ENCODE measurements around the gene EIF4A3. TPM values are rescaled to one million over a fixed set of nuclear protein-coding genes. Genes with fewer than 3 reads are reported as not detected.
A peak's percentile ranks its signal among the peaks of the same experiment; 100 is the strongest.

Gene EIF4A3
- total and polyA plus RNA-seq, 9 of the 15 experiments (the other 6 are each of a cell fraction or from before 2014, with no cell fraction given): 62.7 to 171 (median 127) TPM

DNA sequence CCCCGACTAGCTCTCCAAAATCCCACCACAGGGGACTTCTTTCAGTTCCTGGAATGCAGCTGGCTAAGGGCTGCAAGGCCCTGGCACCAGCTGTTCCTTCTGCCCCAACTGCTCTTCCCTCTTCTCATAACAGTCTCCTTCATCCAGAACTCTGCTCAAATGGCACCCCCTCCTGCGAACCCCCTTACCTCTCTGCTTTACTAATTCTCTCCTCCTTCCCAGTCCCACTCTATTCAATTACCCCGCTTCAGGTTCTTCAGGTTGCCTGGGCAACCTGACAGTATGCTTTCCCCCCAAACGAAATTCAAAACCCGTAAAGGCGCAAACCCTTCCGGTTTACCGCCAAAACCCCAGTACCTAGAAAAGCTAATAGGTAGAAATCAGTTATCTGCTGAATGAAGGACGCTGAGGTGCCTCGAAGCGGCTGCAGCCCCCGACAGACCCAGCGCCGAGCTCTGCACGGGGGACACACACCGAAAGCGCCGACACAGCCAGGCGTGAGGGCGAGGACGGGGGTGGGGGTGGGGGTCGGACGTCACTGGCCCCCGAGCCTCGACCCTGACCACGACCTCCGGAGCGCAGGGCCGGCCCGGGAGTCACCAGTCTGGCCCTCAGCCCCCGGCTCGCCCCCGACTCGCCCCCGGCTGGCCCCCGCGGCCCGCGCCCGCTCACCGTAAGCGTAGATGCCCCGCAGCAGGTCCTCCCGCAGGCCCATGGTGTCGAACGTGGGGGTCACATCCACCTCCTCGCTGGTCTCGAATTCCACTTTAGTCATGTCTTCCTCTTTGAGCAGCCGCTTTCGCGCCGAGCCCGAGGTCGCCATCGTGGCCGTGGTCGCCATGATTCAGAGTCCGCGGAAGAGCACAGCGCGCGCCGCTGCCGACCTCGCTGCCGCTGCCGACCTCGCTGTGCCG, 550 bp downstream of the EIF4A3 start (continued):
- TF ChIP-seq, protein P1, sequence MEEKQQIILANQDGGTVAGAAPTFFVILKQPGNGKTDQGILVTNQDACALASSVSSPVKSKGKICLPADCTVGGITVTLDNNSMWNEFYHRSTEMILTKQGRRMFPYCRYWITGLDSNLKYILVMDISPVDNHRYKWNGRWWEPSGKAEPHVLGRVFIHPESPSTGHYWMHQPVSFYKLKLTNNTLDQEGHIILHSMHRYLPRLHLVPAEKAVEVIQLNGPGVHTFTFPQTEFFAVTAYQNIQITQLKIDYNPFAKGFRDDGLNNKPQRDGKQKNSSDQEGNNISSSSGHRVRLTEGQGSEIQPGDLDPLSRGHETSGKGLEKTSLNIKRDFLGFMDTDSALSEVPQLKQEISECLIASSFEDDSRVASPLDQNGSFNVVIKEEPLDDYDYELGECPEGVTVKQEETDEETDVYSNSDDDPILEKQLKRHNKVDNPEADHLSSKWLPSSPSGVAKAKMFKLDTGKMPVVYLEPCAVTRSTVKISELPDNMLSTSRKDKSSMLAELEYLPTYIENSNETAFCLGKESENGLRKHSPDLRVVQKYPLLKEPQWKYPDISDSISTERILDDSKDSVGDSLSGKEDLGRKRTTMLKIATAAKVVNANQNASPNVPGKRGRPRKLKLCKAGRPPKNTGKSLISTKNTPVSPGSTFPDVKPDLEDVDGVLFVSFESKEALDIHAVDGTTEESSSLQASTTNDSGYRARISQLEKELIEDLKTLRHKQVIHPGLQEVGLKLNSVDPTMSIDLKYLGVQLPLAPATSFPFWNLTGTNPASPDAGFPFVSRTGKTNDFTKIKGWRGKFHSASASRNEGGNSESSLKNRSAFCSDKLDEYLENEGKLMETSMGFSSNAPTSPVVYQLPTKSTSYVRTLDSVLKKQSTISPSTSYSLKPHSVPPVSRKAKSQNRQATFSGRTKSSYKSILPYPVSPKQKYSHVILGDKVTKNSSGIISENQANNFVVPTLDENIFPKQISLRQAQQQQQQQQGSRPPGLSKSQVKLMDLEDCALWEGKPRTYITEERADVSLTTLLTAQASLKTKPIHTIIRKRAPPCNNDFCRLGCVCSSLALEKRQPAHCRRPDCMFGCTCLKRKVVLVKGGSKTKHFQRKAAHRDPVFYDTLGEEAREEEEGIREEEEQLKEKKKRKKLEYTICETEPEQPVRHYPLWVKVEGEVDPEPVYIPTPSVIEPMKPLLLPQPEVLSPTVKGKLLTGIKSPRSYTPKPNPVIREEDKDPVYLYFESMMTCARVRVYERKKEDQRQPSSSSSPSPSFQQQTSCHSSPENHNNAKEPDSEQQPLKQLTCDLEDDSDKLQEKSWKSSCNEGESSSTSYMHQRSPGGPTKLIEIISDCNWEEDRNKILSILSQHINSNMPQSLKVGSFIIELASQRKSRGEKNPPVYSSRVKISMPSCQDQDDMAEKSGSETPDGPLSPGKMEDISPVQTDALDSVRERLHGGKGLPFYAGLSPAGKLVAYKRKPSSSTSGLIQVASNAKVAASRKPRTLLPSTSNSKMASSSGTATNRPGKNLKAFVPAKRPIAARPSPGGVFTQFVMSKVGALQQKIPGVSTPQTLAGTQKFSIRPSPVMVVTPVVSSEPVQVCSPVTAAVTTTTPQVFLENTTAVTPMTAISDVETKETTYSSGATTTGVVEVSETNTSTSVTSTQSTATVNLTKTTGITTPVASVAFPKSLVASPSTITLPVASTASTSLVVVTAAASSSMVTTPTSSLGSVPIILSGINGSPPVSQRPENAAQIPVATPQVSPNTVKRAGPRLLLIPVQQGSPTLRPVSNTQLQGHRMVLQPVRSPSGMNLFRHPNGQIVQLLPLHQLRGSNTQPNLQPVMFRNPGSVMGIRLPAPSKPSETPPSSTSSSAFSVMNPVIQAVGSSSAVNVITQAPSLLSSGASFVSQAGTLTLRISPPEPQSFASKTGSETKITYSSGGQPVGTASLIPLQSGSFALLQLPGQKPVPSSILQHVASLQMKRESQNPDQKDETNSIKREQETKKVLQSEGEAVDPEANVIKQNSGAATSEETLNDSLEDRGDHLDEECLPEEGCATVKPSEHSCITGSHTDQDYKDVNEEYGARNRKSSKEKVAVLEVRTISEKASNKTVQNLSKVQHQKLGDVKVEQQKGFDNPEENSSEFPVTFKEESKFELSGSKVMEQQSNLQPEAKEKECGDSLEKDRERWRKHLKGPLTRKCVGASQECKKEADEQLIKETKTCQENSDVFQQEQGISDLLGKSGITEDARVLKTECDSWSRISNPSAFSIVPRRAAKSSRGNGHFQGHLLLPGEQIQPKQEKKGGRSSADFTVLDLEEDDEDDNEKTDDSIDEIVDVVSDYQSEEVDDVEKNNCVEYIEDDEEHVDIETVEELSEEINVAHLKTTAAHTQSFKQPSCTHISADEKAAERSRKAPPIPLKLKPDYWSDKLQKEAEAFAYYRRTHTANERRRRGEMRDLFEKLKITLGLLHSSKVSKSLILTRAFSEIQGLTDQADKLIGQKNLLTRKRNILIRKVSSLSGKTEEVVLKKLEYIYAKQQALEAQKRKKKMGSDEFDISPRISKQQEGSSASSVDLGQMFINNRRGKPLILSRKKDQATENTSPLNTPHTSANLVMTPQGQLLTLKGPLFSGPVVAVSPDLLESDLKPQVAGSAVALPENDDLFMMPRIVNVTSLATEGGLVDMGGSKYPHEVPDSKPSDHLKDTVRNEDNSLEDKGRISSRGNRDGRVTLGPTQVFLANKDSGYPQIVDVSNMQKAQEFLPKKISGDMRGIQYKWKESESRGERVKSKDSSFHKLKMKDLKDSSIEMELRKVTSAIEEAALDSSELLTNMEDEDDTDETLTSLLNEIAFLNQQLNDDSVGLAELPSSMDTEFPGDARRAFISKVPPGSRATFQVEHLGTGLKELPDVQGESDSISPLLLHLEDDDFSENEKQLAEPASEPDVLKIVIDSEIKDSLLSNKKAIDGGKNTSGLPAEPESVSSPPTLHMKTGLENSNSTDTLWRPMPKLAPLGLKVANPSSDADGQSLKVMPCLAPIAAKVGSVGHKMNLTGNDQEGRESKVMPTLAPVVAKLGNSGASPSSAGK (IDR thresholded peaks at IDR 0.05): no peak
- TF ChIP-seq BRCA1 (IDR thresholded peaks at IDR 0.05): no peak
- TF ChIP-seq BRCA1 (CRISPR knock-in tag; IDR thresholded peaks at IDR 0.05): 0 out of 2 replicates have a peak, but pooled peaks have one; percentile 69
- TF ChIP-seq CSDE1 (IDR thresholded peaks at IDR 0.05): no peak
- TF ChIP-seq, protein P2, sequence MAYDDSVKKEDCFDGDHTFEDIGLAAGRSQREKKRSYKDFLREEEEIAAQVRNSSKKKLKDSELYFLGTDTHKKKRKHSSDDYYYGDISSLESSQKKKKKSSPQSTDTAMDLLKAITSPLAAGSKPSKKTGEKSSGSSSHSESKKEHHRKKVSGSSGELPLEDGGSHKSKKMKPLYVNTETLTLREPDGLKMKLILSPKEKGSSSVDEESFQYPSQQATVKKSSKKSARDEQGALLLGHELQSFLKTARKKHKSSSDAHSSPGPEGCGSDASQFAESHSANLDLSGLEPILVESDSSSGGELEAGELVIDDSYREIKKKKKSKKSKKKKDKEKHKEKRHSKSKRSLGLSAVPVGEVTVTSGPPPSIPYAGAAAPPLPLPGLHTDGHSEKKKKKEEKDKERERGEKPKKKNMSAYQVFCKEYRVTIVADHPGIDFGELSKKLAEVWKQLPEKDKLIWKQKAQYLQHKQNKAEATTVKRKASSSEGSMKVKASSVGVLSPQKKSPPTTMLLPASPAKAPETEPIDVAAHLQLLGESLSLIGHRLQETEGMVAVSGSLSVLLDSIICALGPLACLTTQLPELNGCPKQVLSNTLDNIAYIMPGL (CRISPR knock-in tag; IDR thresholded peaks at IDR 0.05): peak; percentile 87; the same call in 1 of the 2 replicates
- TF ChIP-seq GTF2F1 (IDR thresholded peaks at IDR 0.05; ENCODE audit: low read depth, low read length): peak; percentile 20; the same call in 1 of the 2 replicates
- TF ChIP-seq ZSCAN29 (IDR thresholded peaks at IDR 0.05): no peak
- TF ChIP-seq, protein P3, sequence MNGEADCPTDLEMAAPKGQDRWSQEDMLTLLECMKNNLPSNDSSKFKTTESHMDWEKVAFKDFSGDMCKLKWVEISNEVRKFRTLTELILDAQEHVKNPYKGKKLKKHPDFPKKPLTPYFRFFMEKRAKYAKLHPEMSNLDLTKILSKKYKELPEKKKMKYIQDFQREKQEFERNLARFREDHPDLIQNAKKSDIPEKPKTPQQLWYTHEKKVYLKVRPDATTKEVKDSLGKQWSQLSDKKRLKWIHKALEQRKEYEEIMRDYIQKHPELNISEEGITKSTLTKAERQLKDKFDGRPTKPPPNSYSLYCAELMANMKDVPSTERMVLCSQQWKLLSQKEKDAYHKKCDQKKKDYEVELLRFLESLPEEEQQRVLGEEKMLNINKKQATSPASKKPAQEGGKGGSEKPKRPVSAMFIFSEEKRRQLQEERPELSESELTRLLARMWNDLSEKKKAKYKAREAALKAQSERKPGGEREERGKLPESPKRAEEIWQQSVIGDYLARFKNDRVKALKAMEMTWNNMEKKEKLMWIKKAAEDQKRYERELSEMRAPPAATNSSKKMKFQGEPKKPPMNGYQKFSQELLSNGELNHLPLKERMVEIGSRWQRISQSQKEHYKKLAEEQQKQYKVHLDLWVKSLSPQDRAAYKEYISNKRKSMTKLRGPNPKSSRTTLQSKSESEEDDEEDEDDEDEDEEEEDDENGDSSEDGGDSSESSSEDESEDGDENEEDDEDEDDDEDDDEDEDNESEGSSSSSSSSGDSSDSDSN (IDR thresholded peaks at IDR 0.05; ENCODE audit: borderline replicate concordance in 1 of 2, low read depth in 2 of 2, low read length in 2 of 2): no peak
- TF ChIP-seq, protein P4, sequence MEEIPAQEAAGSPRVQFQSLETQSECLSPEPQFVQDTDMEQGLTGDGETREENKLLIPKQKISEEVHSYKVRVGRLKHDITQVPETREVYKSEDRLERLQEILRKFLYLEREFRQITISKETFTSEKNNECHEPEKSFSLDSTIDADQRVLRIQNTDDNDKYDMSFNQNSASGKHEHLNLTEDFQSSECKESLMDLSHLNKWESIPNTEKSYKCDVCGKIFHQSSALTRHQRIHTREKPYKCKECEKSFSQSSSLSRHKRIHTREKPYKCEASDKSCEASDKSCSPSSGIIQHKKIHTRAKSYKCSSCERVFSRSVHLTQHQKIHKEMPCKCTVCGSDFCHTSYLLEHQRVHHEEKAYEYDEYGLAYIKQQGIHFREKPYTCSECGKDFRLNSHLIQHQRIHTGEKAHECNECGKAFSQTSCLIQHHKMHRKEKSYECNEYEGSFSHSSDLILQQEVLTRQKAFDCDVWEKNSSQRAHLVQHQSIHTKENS (CRISPR knock-in tag; IDR thresholded peaks at IDR 0.05): no peak
- no peak for TF ChIP-seq RHOXF2B (CRISPR knock-in tag; conservative IDR thresholded peaks at IDR 0.05)
